Hepatocyte (in vitro differentiated cells): ENCODE measurements around the gene TSHB. TPM values are rescaled to one million over a fixed set of nuclear protein-coding genes. Genes with fewer than 3 reads are reported as not detected.

ENCODE experiments used
- DNase-seq: peaks from one replicate; pipeline ENCODE4 v3.0.0-alpha.2; 2016; ENCODE audit warnings: low spot score
- H2AFZ ChIP-seq: fragments of 200-600 bp; sonication (generic); 2 replicates; pipeline ENCODE4 v1.6.0; 2016; ENCODE audit warnings: antibody characterized with exemption, mild to moderate bottlenecking
- H3K27ac ChIP-seq: fragments of 200-600 bp; sonication (generic); 2 replicates; pipeline ENCODE4 v1.5.1; 2016; ENCODE audit warnings: mild to moderate bottlenecking
- H3K27me3 ChIP-seq: fragments of 200-600 bp; sonication (generic); 2 replicates; pipeline ENCODE4 v1.6.1; 2016
- H3K36me3 ChIP-seq: fragments of 200-600 bp; sonication (generic); replicated peaks from 2 replicates; pipeline ENCODE4 v1.5.1; 2016; ENCODE audit warnings: low read depth; ENCODE audit not compliant: insufficient read depth
- H3K4me1 ChIP-seq: fragments of 200-600 bp; sonication (generic); 2 replicates; pipeline ENCODE4 v1.5.1; 2016; ENCODE audit warnings: mild to moderate bottlenecking, moderate library complexity; ENCODE audit not compliant: insufficient read depth
- H3K4me2 ChIP-seq: fragments of 200-600 bp; sonication (generic); 2 replicates; pipeline ENCODE4 v1.6.0; 2016
- H3K4me3 ChIP-seq: fragments of 200-600 bp; sonication (generic); 2 replicates; pipeline ENCODE4 v1.5.1; 2016; ENCODE audit warnings: mild to moderate bottlenecking
- H3K79me2 ChIP-seq: fragments of 200-600 bp; sonication (generic); 2 replicates; pipeline ENCODE4 v1.6.0; 2017; ENCODE audit warnings: mild to moderate bottlenecking
- H3K9me2 ChIP-seq: fragments of 200-600 bp; sonication (generic); replicated peaks from 2 replicates; pipeline ENCODE4 v1.6.0; 2017; ENCODE audit warnings: mild to moderate bottlenecking; ENCODE audit not compliant: insufficient read depth
- H3K9me3 ChIP-seq: fragments of 200-600 bp; sonication (generic); 2 replicates; pipeline ENCODE4 v1.5.1; 2016; ENCODE audit warnings: low read depth, mild to moderate bottlenecking
- H4K20me1 ChIP-seq: fragments of 200-600 bp; sonication (generic); 2 replicates; pipeline ENCODE4 v1.6.0; 2016; ENCODE audit warnings: mild to moderate bottlenecking; ENCODE audit not compliant: insufficient read depth, poor library complexity, severe bottlenecking
- CTCF ChIP-seq: fragments of 200-600 bp; sonication (generic); IDR thresholded peaks from 2 replicates; pipeline ENCODE4 v1.5.1; 2016; ENCODE audit warnings: antibody characterized with exemption, mild to moderate bottlenecking; ENCODE audit not compliant: poor library complexity
- EZH2 ChIP-seq: fragments of 200-600 bp; sonication (generic); IDR thresholded peaks from 2 replicates; pipeline ENCODE4 v1.6.1; 2016; ENCODE audit warnings: antibody characterized with exemption, mild to moderate bottlenecking, borderline replicate concordance
- EZH2phosphoT487 ChIP-seq: fragments of 200-600 bp; sonication (generic); IDR thresholded peaks from one replicate; pipeline ENCODE4 v1.6.1; 2018; ENCODE audit warnings: antibody characterized with exemption, mild to moderate bottlenecking, low read depth, moderate library complexity; ENCODE audit not compliant: unreplicated experiment, severe bottlenecking
- WGBS: methylation state at CpG from one replicate; pipeline ENCODE4 v1.1.6; 2016; ENCODE audit warnings: low lambda C conversion rate; ENCODE audit errors: missing lambda C conversion rate; 5-methylcytosine and 5-hydroxymethylcytosine counted together
- polyA plus RNA-seq: library from polyadenylated mRNA; unstranded; fragments of >200 nt; fragmentation: Nextera tagmentation; extraction: Ambion mirVana; gene quantifications from 2 replicates; pipeline ENCODE4 v1.2.1, GENCODE V29; 2016
- total RNA-seq: library from RNA; depleted of rRNA; stranded (reverse); fragments of >200 nt; gene quantifications from 2 replicates; pipeline ENCODE4 v1.2.3, GENCODE V29; 2014

Gene TSHB
- total and polyA plus RNA-seq, 2 experiments from 2014 or later: 0.71 TPM; not detected in 1

GRCh38 chr1:115065021-115065420, 35.4 kb downstream of the TSHB start:
- Histone ChIP-seq H3K4me2 (no peak overlapping the region), H3K4me3 (no peak overlapping the region), H4K20me1 (no peaks in the 10 kb centered on the region), H3K27ac (no peak overlapping the region), H3K4me1 (peaks cover 4% of the 10 kb centered on the region), H2AFZ (no peak overlapping the region), H3K9me2 (no peaks in the 10 kb centered on the region), H3K27me3 (no peaks in the 10 kb centered on the region), H3K36me3 (no peaks in the 10 kb centered on the region), H3K79me2 (no peaks in the 10 kb centered on the region), H3K9me3 (no peaks in the 10 kb centered on the region)
- TF ChIP-seq EZH2 (no peak), EZH2phosphoT487 (no peak), CTCF (no peak)
- DNase-seq: no peak
- 93% methylated on average over 6 of the region's 6 CpGs for WGBS

GRCh38 chr1:115067161-115067859, 37.7 kb downstream of the TSHB start:
- no peak overlapping the region for H3K4me2 ChIP-seq

GRCh38 chr1:115068826-115069585, 39.4 kb downstream of the TSHB start:
- Histone ChIP-seq H2AFZ (no peak overlapping the region), H3K36me3 (no peaks in the 10 kb centered on the region), H3K27me3 (no peaks in the 10 kb centered on the region), H3K79me2 (no peaks in the 10 kb centered on the region), H4K20me1 (no peaks in the 10 kb centered on the region), H3K4me1 (peaks cover 8% of the 10 kb centered on the region), H3K4me2 (no peak overlapping the region), H3K27ac (peak overlapping the region; percentile 67), H3K9me3 (no peaks in the 10 kb centered on the region), H3K9me2 (no peaks in the 10 kb centered on the region), H3K4me3 (no peak overlapping the region)
- TF ChIP-seq EZH2: no peak
- no peak for TF ChIP-seq CTCF
- TF ChIP-seq EZH2phosphoT487: no peak
- DNase-seq: no peak
- WGBS: 81% methylated on average over 12 of the region's 12 CpGs

More at GRCh38 chr1:115067161-115067859, 37.7 kb downstream of the TSHB start:
- Histone ChIP-seq H3K36me3 (no peaks in the 10 kb centered on the region), H2AFZ (no peak overlapping the region), H3K79me2 (no peaks in the 10 kb centered on the region), H3K27me3 (no peaks in the 10 kb centered on the region), H3K9me3 (no peaks in the 10 kb centered on the region), H4K20me1 (no peaks in the 10 kb centered on the region), H3K4me1 (peaks cover 8% of the 10 kb centered on the region), H3K27ac (no peak overlapping the region), H3K4me3 (no peak overlapping the region), H3K9me2 (no peaks in the 10 kb centered on the region)
- TF ChIP-seq CTCF (no peak), EZH2 (no peak), EZH2phosphoT487 (no peak)
- 91% methylated on average over 8 of the region's 8 CpGs for WGBS
- DNase-seq: no peak
